IPS-18a (cell line): ENCODE results near the gene TRAF2.
"Not testable (repeated sequence)": the region's sequence is repeated elsewhere in the genome, so short reads cannot be mapped to it uniquely, and the experiment has no call there.

Experiments
- H3K27ac ChIP-seq: one replicate; pipeline ENCODE4 v1.5.1; 2013; ENCODE audit warnings: low read length
- H3K27me3 ChIP-seq: one replicate; pipeline ENCODE4 v1.6.1; 2013; ENCODE audit warnings: mild to moderate bottlenecking, low read length; ENCODE audit not compliant: control insufficient read depth, insufficient read depth
- H3K36me3 ChIP-seq: one replicate; pipeline ENCODE4 v1.6.1; 2013; ENCODE audit warnings: low read depth, low read length; ENCODE audit not compliant: control insufficient read depth
- H3K4me1 ChIP-seq: one replicate; pipeline ENCODE4 v1.6.1; 2013; ENCODE audit warnings: low read depth, low read length; ENCODE audit not compliant: control insufficient read depth
- H3K4me3 ChIP-seq: one replicate; pipeline ENCODE4 v1.5.1; 2013; ENCODE audit warnings: low read length
- H3K9ac ChIP-seq: one replicate; pipeline ENCODE4 v1.6.1; 2013; ENCODE audit warnings: mild to moderate bottlenecking, low read length, moderate library complexity
- H3K9me3 ChIP-seq: one replicate; pipeline ENCODE4 v1.6.1; 2013; ENCODE audit warnings: low read depth, low read length; ENCODE audit not compliant: control insufficient read depth

Gene TRAF2

DNA sequence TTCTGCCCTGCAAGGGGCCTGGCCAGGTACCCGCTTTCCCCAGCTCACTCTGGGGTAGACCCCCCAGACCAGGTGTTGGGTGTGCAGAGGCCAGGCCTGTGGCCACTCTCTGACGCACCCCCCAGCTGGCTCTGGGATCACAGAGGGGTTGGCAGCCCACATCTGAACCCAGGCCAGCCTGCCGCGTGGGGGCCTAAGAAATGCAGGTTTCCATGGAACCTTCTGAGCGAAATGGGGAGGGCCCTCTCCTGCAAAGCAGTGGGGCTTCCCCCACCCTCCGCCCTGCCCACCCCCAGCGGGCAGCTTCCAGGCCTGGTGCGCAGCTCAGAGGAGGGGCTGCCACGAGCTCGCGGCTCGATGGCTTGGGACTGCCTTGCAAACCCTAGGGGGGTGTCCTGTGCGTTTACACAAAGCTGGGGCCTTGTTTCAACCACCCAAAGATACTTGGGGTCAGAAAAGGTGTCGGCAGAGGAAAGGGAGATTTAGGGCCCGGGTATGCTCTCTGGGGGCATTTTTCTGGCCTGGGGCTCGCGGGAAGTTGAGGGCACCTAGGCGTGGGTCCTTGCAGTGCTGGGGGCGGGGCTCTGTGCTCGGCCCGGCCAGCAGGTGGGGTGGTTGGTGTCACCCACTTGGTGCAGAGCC lies 43.0 kb upstream of the TRAF2 start:
- H3K9me3 ChIP-seq, H3K4me3 ChIP-seq, H3K27ac ChIP-seq, H3K27me3 ChIP-seq, H3K9ac ChIP-seq: not testable (repeated sequence)
- Histone ChIP-seq H3K36me3 (peaks cover 12% of the 10 kb centered on the region), H3K4me1 (peaks cover 19% of the 10 kb centered on the region)

- H3K4me1 ChIP-seq = peaks cover 19% of the 10 kb centered on the region
- H3K9ac ChIP-seq, H3K4me3 ChIP-seq, H3K27me3 ChIP-seq, H3K27ac ChIP-seq, H3K9me3 ChIP-seq: not testable (repeated sequence)
- peaks cover 10% of the 10 kb centered on the region for H3K36me3 ChIP-seq
These were observed 42.2 kb upstream of the TRAF2 start for GRCh38 chr9:136843801-136844740.

- no peak overlapping the region for H3K4me3 ChIP-seq
- H3K9ac ChIP-seq = no peak overlapping the region
- H3K4me1 ChIP-seq = peaks cover 20% of the 10 kb centered on the region
- H3K9me3 ChIP-seq = no peaks in the 10 kb centered on the region
- no peak overlapping the region for H3K27ac ChIP-seq
- H3K36me3 ChIP-seq = peaks cover 3% of the 10 kb centered on the region
- H3K27me3 ChIP-seq = no peaks in the 10 kb centered on the region
These were observed 41.4 kb upstream of the TRAF2 start for GRCh38 chr9:136844761-136845464.

GRCh38 chr9:136845465-136846260 lies 40.7 kb upstream of the TRAF2 start:
- H3K27me3 ChIP-seq = no peaks in the 10 kb centered on the region
- H3K27ac ChIP-seq = no peak overlapping the region
- peaks cover 2% of the 10 kb centered on the region for H3K36me3 ChIP-seq
- H3K4me3 ChIP-seq = no peak overlapping the region
- H3K9me3 ChIP-seq = no peaks in the 10 kb centered on the region
- H3K4me1 ChIP-seq = peaks cover 19% of the 10 kb centered on the region
- no peak overlapping the region for H3K9ac ChIP-seq

- no peaks in the 10 kb centered on the region for H3K9me3 ChIP-seq
- H3K36me3 ChIP-seq = peaks cover 4% of the 10 kb centered on the region
- H3K9ac ChIP-seq = no peak overlapping the region
- no peaks in the 10 kb centered on the region for H3K27me3 ChIP-seq
- H3K4me3 ChIP-seq = no peak overlapping the region
- H3K27ac ChIP-seq = no peak overlapping the region
- H3K4me1 ChIP-seq = peaks cover 11% of the 10 kb centered on the region
These were observed 39.8 kb upstream of the TRAF2 start for GRCh38 chr9:136846376-136847087.

DNA sequence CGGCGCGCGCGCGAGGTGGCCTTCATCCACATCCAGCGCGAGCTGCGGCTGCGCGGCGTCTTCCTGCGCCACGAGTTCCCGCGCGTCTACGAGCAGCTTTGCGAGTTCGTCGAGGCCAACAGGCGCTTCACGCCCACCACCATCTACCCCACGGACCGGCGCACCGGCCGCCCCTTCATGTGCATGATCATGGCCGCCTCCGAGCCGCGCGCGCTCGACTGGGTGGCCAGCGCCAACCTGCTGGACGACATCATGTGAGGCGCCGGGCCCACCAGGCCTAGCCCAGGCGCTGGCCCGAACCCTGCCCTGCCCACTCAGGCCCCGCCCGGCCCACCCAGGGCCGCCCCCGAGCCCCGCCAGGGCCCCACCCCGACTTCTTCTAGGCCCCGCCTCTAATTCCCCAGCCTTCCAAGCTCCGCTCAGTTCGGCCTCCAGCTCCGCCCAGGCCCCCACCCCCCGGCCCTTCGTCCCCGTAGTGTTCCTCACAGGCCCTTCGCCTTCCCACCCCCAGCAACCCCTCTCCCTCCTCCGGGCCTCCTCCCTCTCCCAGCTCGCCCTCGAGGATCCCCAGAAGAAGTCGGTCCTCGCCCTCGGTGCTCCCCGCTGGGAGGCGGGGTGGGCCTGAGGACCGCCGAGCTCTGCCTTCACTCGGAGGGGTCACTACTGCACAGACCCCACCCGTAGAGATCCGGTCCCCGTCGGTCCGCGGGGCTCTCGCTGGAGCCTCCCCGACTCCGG lies 39.1 kb upstream of the TRAF2 start:
- no peak overlapping the region for H3K27ac ChIP-seq
- no peaks in the 10 kb centered on the region for H3K27me3 ChIP-seq
- peak overlapping the region; percentile 90 for H3K4me3 ChIP-seq
- H3K36me3 ChIP-seq = peaks cover 4% of the 10 kb centered on the region
- H3K4me1 ChIP-seq = peaks cover 6% of the 10 kb centered on the region
- H3K9ac ChIP-seq = peak overlapping the region; percentile 74
- H3K9me3 ChIP-seq = no peaks in the 10 kb centered on the region

- peaks cover 4% of the 10 kb centered on the region for H3K36me3 ChIP-seq
- H3K27me3 ChIP-seq = no peaks in the 10 kb centered on the region
- no peaks in the 10 kb centered on the region for H3K9me3 ChIP-seq
- peak overlapping the region; percentile 74 for H3K9ac ChIP-seq
- peak overlapping the region; percentile 90 for H3K4me3 ChIP-seq
- no peak overlapping the region for H3K27ac ChIP-seq
- peaks cover 6% of the 10 kb centered on the region for H3K4me1 ChIP-seq
These were observed 38.4 kb upstream of the TRAF2 start for GRCh38 chr9:136847826-136848392.

- Histone ChIP-seq H3K27me3 (no peaks in the 10 kb centered on the region), H3K9me3 (no peaks in the 10 kb centered on the region), H3K36me3 (peaks cover 4% of the 10 kb centered on the region), H3K4me1 (peaks cover 6% of the 10 kb centered on the region), H3K4me3 (peak overlapping the region; percentile 90), H3K9ac (peak overlapping the region; percentile 74), H3K27ac (no peak overlapping the region)
These were observed 37.8 kb upstream of the TRAF2 start for GRCh38 chr9:136848393-136849037.

DNA sequence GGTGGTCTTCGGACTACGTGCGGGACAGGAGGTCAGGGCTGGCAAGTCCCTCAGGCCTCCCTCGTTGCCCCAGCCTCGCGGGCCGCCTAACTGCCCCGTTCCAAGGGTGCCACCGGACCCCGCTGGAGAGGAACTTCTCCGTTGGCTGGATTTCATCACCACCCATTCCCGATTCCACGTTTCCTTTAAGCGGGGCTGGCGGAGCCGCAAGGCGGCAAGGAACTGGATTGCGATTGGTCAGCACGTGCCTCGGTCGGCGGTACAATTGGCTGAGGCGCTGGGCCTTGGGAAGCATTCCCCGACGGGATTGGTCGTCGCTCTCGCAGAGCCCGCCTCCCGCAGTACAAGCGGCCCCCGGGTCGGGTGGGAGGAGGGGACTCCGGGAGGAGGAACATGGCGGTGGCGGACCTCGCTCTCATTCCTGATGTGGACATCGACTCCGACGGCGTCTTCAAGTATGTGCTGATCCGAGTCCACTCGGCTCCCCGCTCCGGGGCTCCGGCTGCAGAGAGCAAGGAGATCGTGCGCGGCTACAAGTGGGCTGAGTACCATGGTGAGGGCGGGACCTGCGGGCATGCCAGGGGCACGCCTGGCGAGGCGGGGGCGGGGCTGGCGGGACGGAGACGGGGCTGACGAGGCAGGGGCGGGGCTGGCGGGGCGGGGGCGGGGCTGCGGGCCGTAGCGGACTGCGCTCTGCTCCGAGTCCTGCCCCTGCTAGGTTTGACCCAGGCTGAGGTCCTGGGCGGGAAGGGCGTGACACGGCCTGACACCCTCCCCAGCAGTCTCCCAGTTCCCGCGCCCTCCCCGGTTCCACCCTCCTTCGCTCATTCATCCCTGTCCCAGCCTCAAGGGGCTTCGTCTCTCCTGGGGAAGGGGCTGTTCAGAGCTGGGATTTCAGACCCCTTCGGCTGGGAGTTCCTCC lies 37.0 kb upstream of the TRAF2 start, which contains the start of gene PHPT1:
Gene PHPT1, plus strand, starts transcription at position 372 of the 922 bp plus-strand sequence. Its CDS starts 22 bp downstream, at position 394.
- peaks cover 4% of the 10 kb centered on the region for H3K36me3 ChIP-seq
- H3K27ac ChIP-seq = peak within 1 kb of the TSS; percentile 90
- H3K4me1 ChIP-seq = peaks cover 6% of the 10 kb centered on the region
- peak within 1 kb of the TSS; percentile 90 for H3K4me3 ChIP-seq
- peak within 1 kb of the TSS; percentile 74 for H3K9ac ChIP-seq
- H3K27me3 ChIP-seq = no peaks in the 10 kb centered on the region
- H3K9me3 ChIP-seq = no peaks in the 10 kb centered on the region
